Uterus (tissue), 2 donors: ENCODE measurements around the gene CHRNA9.

Experiments used
- CTCF ChIP-seq, 4 experiments: fragments of 200-600 bp in 2 of 4; fragments of 450-650 bp in 2 of 4; sonication (generic) in 2 of 4; IDR thresholded peaks; one replicate each; pipeline ENCODE4 v1.5.1; 2016 to 2019; ENCODE audit warnings: antibody characterized with exemption in 4 of 4, mild to moderate bottlenecking in 2 of 4, moderate library complexity in 1 of 4
- POLR2A ChIP-seq, 2 donors: fragments of 450-650 bp; IDR thresholded peaks; one replicate each; pipeline ENCODE4 v1.6.1; 2016; ENCODE audit warnings: antibody characterized with exemption in 2 of 2, mild to moderate bottlenecking in 1 of 2, moderate library complexity in 1 of 2

- no peak for TF ChIP-seq POLR2A (IDR thresholded peaks at IDR 0.05)
- TF ChIP-seq CTCF (IDR thresholded peaks at IDR 0.05): no peak
Measured at GRCh38 chr4:40306226-40306625, 28.9 kb upstream of the CHRNA9 start.
